ENCODE measurements around the gene ALDH5A1.

ALDH5A1 gene

GRCh38 chr6:24494821-24495795 is at the start of gene ALDH5A1:
TSS of gene ALDH5A1 (plus strand) at chr6:24494969. CDS start at chr6:24494997, 28 bp downstream.
- in situ Hi-C loops (cut with MboI; ENCODE audit: low sequenced_read_pairs), result no loop called here

- in situ Hi-C loops (cut with MboI; ENCODE audit: low sequenced_read_pairs), result no loop called here
Measured at GRCh38 chr6:24445704-24446103, 49.1 kb upstream of the ALDH5A1 start.

GRCh38 chr6:24446670-24447069 is 48.1 kb upstream of the ALDH5A1 start:
- in situ Hi-C loops (cut with MboI; ENCODE audit: low sequenced_read_pairs), result no loop called here

GRCh38 chr6:24448396-24448795 is 46.4 kb upstream of the ALDH5A1 start:
- in situ Hi-C loops (cut with MboI; ENCODE audit: low sequenced_read_pairs), result no loop called here

- in situ Hi-C loops (cut with MboI; ENCODE audit: low sequenced_read_pairs), result no loop called here
Measured at GRCh38 chr6:24448828-24449525, 45.8 kb upstream of the ALDH5A1 start.

GRCh38 chr6:24451581-24452388 is 43.0 kb upstream of the ALDH5A1 start:
- in situ Hi-C loops (cut with MboI; ENCODE audit: low sequenced_read_pairs), result no loop called here

GRCh38 chr6:24453921-24454320 is 40.8 kb upstream of the ALDH5A1 start:
- in situ Hi-C loops (cut with MboI; ENCODE audit: low sequenced_read_pairs), result no loop called here

GRCh38 chr6:24454452-24454851 is 40.3 kb upstream of the ALDH5A1 start:
- in situ Hi-C loops (cut with MboI; ENCODE audit: low sequenced_read_pairs), result no loop called here

- in situ Hi-C loops (cut with MboI; ENCODE audit: low sequenced_read_pairs), result no loop called here
Measured at GRCh38 chr6:24455061-24455460, 39.7 kb upstream of the ALDH5A1 start.

GRCh38 chr6:24458134-24458533 is 36.6 kb upstream of the ALDH5A1 start:
- in situ Hi-C loops (cut with MboI; ENCODE audit: low sequenced_read_pairs), result no loop called here

GRCh38 chr6:24458941-24459340 is 35.8 kb upstream of the ALDH5A1 start:
- in situ Hi-C loops (cut with MboI; ENCODE audit: low sequenced_read_pairs), result no loop called here

- in situ Hi-C loops (cut with MboI; ENCODE audit: low sequenced_read_pairs), result no loop called here
Measured at GRCh38 chr6:24460966-24461365, 33.8 kb upstream of the ALDH5A1 start.

GRCh38 chr6:24464253-24465038 is 30.3 kb upstream of the ALDH5A1 start:
- in situ Hi-C loops (cut with MboI; ENCODE audit: low sequenced_read_pairs), result no loop called here

- in situ Hi-C loops (cut with MboI; ENCODE audit: low sequenced_read_pairs), result no loop called here
Measured at GRCh38 chr6:24469811-24470210, 25.0 kb upstream of the ALDH5A1 start.

- in situ Hi-C loops (cut with MboI; ENCODE audit: low sequenced_read_pairs), result no loop called here
Measured at GRCh38 chr6:24472181-24472580, 22.6 kb upstream of the ALDH5A1 start.

- in situ Hi-C loops (cut with MboI; ENCODE audit: low sequenced_read_pairs), result no loop called here
Measured at GRCh38 chr6:24476631-24477030, 18.1 kb upstream of the ALDH5A1 start.

- in situ Hi-C loops (cut with MboI; ENCODE audit: low sequenced_read_pairs), result no loop called here
Measured at GRCh38 chr6:24477070-24477469, 17.7 kb upstream of the ALDH5A1 start.

GRCh38 chr6:24478903-24479302 is 15.9 kb upstream of the ALDH5A1 start:
- in situ Hi-C loops (cut with MboI; ENCODE audit: low sequenced_read_pairs), result no loop called here

GRCh38 chr6:24480705-24481104 is 14.1 kb upstream of the ALDH5A1 start:
- in situ Hi-C loops (cut with MboI; ENCODE audit: low sequenced_read_pairs), result no loop called here

GRCh38 chr6:24481449-24481848 is 13.3 kb upstream of the ALDH5A1 start:
- in situ Hi-C loops (cut with MboI; ENCODE audit: low sequenced_read_pairs), result no loop called here
